Esophagus muscularis mucosa (tissue), 4 donors: ENCODE measurements around the gene CCDC17.

Experiments used
- CTCF ChIP-seq, 3 experiments: fragments of 200-600 bp in 2 of 3; fragments of 450-650 bp in 1 of 3; sonication (generic) in 2 of 3; IDR thresholded peaks; one replicate each; pipeline ENCODE4 v1.5.1; 2017 to 2019; ENCODE audit warnings: antibody characterized with exemption in 3 of 3, mild to moderate bottlenecking in 2 of 3, moderate library complexity in 1 of 3
- EP300 ChIP-seq: sonication (generic); formaldehyde crosslinking; IDR thresholded peaks from one replicate; pipeline ENCODE4 v1.6.1; 2017; ENCODE audit warnings: antibody characterized with exemption
- POLR2A ChIP-seq: fragments of 450-650 bp; IDR thresholded peaks from one replicate; pipeline ENCODE4 v1.6.1; 2017; ENCODE audit warnings: antibody characterized with exemption, moderate library complexity, mild to moderate bottlenecking, low read depth
- POLR2AphosphoS5 ChIP-seq, 2 donors: sonication (generic); formaldehyde crosslinking; IDR thresholded peaks; one replicate each; pipeline ENCODE4 v1.6.1; 2017; ENCODE audit warnings: antibody characterized with exemption in 2 of 2

- TF ChIP-seq CTCF (IDR thresholded peaks at IDR 0.05) = no peak
- TF ChIP-seq POLR2AphosphoS5 (IDR thresholded peaks at IDR 0.05) = no peak
- TF ChIP-seq POLR2A = no peak
- TF ChIP-seq EP300 = no peak
These were observed 6.6 kb upstream of the CCDC17 start for GRCh38 chr1:45630429-45630828.
